Left cardiac atrium (tissue), 4 donors: Measurements from ENCODE around the gene CASQ1. TPM values are rescaled to one million over a fixed set of nuclear protein-coding genes. Genes with fewer than 3 reads are reported as not detected.

Source experiments
- ATAC-seq, 2 donors: fragments of 200-7000 bp; cut with Tn5 transposase; one replicate each; pipeline ENCODE4 v1.9.1; 2020; ENCODE audit warnings: mild to moderate bottlenecking in 2 of 2, moderate library complexity in 2 of 2
- DNase-seq: peaks from one replicate; pipeline ENCODE4 v3.0.0-alpha.2; 2020
- intact Hi-C, 2 donors: fragments of 100-400 bp; cut with DNase I; formaldehyde crosslinking; loops; one replicate each; pipeline versions ENCODE4 v1.14.1 to v1.15.1; 2022 to 2023
- long read RNA-seq: library from polyadenylated mRNA; unstranded; transcript quantifications from one replicate; pipeline ENCODE4 v2.0.0, GENCODE V29; 2021
- total RNA-seq, 2 donors: library from RNA; stranded (reverse); fragmentation: NEBNext Ultra II Directional; extraction: Animal tissue kit (Norgen Biotek cat#: 25700); gene quantifications; one replicate each; pipeline ENCODE4 v1.2.1, GENCODE V29; 2021
- donor health status: DM: no; HTN: yes; CAD: no.
- donor health status: DM: no; HTN: yes; CAD: no; lungs with severe emphysema.
- donor health status: DM: yes; HTN: yes; CAD: no.
- donor health status: Dilated cardiomyopathy.

Gene CASQ1
- 10 to 100 TPM; 10.5 to 21.8 TPM for total RNA-seq
- long read RNA-seq, transcript CASQ1-201 (11 exons, 1,897 nt): major isoform, 33 of 34 reads
- long read RNA-seq, partial matches to known transcripts: 1 of 34 reads
- long read RNA-seq, other reads (novel, unspliced or antisense): 0 of 34 reads

DNA sequence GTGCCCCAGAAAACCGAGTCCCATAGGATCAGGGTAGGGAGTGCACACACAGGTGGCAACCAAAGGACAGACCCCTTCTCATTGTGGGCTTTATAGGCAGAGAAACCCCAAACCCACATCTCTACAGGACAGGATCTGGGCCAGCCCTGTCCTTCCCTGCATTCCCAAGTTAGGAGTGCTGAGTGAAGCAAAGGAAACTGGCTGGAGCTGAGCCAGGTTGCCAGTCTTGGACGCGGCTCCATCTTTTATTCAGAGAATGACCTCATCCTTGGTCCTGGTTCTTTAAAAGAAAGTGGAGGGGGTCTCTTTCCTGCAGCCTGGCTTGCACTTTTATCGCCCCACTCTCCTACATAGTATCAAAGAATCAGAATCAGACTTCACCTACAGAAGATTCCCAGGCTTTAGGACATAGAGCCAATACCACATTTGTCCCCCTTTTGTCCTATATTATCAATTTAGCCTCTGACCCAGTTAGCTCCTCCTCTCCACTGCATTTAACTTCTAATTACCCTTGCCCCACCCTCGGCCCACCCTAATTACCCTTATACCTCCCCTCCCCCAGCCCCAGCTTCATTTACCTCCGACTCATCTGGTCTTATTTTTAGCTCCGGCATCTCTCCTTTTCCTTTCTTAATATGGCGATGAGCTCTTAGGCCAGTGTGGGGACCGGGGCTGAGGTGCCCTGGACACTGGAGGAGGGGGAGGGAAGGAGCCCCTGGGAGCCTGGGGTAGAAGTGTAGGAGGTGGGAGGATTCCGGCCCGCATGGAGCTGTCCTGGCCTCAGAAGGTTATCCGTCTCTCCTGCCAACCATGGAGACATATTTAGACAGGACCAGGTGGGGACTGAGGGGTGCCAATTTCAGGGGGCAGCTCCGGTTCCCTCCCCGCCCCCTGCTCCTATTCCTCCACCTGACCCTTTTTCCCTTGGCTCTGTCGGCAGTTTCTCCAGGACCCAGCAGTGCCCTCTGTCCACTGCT, at the start of gene CASQ1:
TSS of gene CASQ1 (plus strand) at position 927 of the 977 bp plus-strand sequence. CDS start 177 bp downstream, outside the sequence.
- intact Hi-C loops: loop anchor here (5.0 to 10.0 kb wide), 2 partner anchors 65 to 187 kb away; no protein-coding TSS in a partner anchor
- DNase-seq: peak; percentile 79
- peak; percentile 56 to 65 for ATAC-seq

DNA sequence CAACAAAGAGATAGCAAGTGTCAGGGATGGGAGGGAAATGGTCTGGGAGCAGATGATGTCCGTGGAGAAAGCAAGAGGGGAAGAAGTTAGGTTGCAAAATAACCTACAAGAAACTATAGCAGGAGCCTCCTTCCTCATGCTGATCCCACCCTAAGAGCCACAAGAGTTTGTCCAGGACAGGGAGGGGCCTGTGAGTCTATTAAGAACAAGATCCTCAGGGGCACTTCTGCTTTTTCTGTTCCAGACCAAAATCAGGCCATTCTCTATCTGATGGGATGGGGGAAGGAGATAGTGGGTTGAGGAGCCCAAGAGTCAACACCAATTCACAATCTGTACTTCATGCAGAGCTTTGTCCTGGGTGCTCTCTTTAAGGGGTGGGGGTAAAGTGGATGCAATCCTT, 46.7 kb upstream of the CASQ1 start:
- intact Hi-C loops: no loop called here
- ATAC-seq (no peak), DNase-seq (no peak)

GRCh38 chr1:160144921-160145320, 45.5 kb upstream of the CASQ1 start:
- DNase-seq: no peak
- ATAC-seq: no peak
- intact Hi-C loops: no loop called here

DNA sequence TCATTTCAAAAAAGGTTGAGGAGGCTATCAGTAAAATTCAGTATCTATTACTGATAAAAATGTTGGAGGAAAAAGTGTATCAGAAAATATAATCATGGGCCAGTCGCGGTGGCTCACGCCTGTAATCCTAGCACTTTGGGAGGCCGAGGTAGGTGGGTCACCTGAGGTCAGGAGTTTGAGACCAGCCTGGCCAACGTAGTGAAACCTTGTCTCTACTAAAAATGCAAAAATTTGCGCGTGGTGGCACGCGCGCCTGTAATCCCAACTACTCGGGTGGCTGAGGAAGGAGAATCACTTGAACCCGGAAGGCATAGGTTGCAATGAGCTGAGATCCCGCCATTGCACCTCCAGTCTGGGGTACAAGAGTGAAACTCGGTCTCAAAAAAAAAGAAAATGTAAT, 44.3 kb upstream of the CASQ1 start:
- intact Hi-C loops: no loop called here
- ATAC-seq: no peak
- no peak for DNase-seq

- DNase-seq (no peak), ATAC-seq (peak in 1 of 2 donors; percentile 50)
- intact Hi-C loops: no loop called here
Observed at GRCh38 chr1:160148121-160148520, 42.3 kb upstream of the CASQ1 start.

DNA sequence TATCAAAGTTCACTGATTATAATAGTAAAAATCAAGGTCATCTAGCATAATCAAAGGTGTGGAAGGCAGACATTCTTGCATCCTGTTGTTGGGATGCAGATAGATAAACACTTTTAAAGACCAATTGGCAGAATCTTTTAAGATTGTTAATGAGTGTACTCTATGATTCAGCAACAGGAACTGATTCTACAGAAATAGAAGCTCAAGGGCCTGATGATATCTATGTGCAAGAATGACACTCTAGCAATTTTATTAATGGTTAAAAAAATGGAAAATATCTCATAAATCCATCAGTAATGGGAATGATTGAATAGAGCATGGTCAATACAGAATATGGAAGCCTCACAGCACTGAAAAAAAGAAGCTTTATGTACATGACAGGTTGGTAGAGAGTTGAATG, 41.1 kb upstream of the CASQ1 start:
- no peak for DNase-seq
- ATAC-seq: no peak
- intact Hi-C loops: no loop called here

GRCh38 chr1:160149716-160150115, 40.7 kb upstream of the CASQ1 start:
- intact Hi-C loops: no loop called here
- ATAC-seq (no peak), DNase-seq (no peak)

DNA sequence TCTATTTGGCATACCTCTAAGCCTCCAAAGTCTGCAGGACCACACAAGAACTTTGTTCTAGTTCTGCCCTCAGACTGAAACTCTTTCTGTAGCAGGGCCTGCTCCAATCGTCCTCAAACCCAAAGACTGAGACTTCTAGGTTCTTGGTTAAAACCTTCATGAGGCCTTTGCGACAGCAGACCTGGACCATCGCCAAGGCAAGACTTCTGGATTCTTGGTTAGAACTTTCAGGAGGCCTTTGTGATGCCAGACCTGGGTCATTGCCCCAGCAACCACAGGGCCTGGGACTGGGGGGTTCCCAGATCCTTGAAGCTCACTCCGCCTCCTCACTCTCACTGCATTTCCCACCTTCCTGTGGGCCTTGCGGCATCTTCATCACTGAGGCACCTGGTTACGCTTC, 39.1 kb upstream of the CASQ1 start, which contains the start of gene ATP1A4:
TSS of gene ATP1A4 (plus strand) at position 301 of the 400 bp plus-strand sequence. CDS start 438 bp downstream, outside the sequence.
- no peak for ATAC-seq
- intact Hi-C loops: no loop called here
- DNase-seq: no peak

- DNase-seq (no peak), ATAC-seq (no peak)
- intact Hi-C loops: no loop called here
Observed at GRCh38 chr1:160154790-160155189, 35.6 kb upstream of the CASQ1 start.

GRCh38 chr1:160156361-160156760, 34.0 kb upstream of the CASQ1 start:
- intact Hi-C loops: no loop called here
- no peak for ATAC-seq
- no peak for DNase-seq

- intact Hi-C loops: no loop called here
- no peak for ATAC-seq
Observed at GRCh38 chr1:160157174-160157573, 33.2 kb upstream of the CASQ1 start.

DNA sequence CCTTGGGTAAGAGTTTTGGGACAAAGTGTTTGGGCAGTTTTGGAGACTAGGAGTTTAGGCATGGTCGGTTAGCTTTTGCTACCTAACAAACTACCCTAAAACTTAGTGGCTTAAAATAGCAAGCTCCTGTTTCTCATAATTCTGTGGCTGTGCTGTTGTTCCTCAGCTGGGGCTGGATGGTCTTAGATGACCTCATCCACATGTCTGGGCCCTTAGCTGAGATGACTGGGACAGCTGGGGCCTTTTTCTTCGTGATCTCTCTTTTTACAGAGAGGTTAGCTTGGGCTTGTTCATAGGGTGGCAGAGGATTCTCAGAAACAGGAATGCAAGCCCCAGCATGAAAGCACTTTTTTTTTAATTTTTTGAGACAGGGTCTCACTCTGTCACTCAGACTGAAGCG, 32.3 kb upstream of the CASQ1 start:
- DNase-seq: no peak
- intact Hi-C loops: no loop called here
- no peak for ATAC-seq

More at GRCh38 chr1:160157174-160157573, 33.2 kb upstream of the CASQ1 start:
- no peak for DNase-seq

DNA sequence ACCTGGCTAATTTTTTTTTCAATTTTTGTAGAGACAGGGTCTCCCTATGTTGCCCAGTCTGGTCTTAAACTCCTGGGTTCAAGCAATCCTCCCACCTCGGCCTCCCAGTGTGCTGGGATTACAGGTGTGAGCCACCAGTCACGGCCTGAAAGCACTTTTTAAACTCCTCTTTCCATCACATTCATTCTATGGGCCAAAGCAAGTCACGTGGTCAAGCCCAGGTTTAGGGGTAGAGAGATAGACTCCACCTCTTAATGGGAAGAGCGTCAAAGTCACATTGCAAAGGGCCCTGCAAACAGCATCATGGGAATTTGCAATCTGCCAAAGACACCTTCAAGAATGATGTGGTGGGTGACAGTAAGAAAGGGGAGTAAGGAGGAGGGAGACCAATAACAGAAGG, 31.8 kb upstream of the CASQ1 start:
- DNase-seq (no peak), ATAC-seq (no peak)
- intact Hi-C loops: no loop called here

- DNase-seq (no peak), ATAC-seq (peak in 1 of 2 donors; percentile 16)
- intact Hi-C loops: no loop called here
Observed at GRCh38 chr1:160159846-160160245, 30.5 kb upstream of the CASQ1 start.

DNA sequence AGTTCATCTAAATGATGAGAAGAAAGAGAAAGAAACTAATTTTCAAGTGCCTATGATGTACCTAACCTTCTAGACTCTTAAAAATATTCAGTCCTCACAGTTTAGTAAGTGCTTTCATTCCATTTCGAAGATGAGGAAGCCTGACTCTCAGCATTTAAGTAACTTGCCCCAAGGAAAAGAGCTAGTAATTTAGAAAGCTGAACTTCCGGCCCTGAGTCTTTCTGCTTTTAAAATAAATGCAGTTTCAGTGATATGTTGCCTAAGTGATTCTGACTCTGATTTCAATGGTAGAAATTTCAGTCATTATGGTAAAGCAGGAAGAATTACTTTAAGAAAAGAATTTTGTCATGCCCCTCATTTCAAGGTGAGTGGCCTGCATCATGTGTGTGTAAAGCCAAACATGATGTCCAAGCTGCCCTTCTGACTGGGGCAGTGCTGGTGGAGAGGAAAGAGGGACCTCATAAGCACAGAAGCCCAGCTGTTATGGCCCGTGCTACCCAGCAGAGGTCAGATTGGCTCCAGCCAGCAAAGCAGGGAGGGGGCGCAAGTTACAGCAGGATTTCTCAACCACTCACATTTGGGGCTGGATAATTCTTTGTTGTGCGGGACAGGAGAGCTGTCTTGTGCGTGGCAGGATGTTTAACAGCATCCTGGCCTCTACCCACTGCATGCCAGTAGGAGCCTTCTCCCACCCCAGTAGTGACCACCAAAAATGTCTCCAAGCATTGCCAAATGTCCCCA, 28.2 kb upstream of the CASQ1 start:
- intact Hi-C loops: no loop called here
- DNase-seq (no peak), ATAC-seq (peak; percentile 65 to 71)

GRCh38 chr1:160162931-160163330, 27.4 kb upstream of the CASQ1 start:
- ATAC-seq: no peak
- intact Hi-C loops: no loop called here

DNA sequence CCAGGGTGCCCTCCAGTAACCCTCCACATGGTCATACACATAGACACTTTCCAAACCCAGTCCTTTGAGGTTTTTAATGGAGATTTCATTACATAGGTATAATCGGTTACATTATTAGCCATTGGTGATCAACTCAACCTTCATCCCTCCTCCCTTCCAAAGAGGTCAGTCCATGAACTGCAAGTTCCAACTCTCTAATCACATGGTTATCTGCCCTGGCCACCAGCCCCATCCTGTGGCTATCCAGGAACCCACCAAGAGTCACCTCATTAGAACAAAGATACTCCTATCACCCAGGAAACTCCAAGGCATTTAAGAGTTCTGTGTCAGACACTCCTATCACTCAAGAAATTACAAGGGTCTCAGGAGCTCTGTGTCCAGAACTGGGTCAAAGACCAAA, 26.8 kb upstream of the CASQ1 start:
- ATAC-seq: no peak
- intact Hi-C loops: no loop called here
- DNase-seq: no peak

More at GRCh38 chr1:160162931-160163330, 27.4 kb upstream of the CASQ1 start:
- no peak for DNase-seq

GRCh38 chr1:160164121-160164520, 26.3 kb upstream of the CASQ1 start:
- ATAC-seq (no peak), DNase-seq (no peak)
- intact Hi-C loops: no loop called here

GRCh38 chr1:160166166-160166868, 24.1 kb upstream of the CASQ1 start:
- no peak for ATAC-seq
- intact Hi-C loops: no loop called here
- DNase-seq: no peak
